ENCODE data around the gene LRRC43. TPM values are rescaled to one million over a fixed set of nuclear protein-coding genes. Genes with fewer than 3 reads are reported as not detected.

Gene LRRC43
- total RNA-seq, 1 donor from 2014 or later: not detected

DNA sequence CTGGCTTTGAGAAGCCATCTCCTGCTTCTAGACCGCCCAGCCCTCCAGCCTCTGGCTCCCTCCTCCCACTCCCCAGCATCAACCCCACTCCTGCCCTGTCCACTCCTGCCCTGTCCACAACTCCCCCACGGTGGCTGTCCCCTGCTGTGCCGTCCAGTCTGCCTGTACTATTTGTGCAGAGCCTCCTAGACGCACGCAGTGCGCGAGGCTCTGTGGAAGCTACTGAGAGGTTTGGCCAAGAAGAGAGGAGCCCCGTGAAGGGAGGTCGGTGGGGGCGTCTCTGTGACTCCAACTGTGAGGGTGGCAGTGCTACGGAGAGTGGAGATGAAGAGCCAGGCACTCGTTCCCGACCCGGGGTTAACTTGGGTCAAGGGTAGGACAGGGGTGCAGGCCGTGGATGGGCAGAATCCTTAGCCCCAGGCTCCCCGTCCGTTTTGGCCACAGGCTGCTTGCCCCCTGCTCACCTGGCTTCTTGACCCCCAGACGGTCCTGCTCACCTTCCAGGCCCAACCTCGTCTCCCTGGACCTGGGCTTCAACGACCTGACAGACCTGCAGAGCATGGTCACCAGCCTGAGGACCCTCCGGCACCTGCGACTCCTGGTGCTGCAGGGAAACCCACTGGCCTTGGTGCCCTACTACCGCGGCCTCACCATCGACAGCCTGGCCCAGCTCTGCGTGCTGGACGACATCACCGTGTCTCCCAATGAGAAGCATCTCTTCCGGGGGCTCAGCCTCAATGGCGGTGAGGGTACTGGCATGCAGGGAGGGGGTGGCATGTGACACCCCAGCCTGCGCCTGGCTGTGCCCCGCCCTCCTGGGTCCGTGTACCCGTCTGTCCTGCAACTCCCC, 6.9 kb downstream of the LRRC43 start:
- Histone ChIP-seq H3K4me1 (no peaks in the 10 kb centered on the region), H3K9me3 (no peaks in the 10 kb centered on the region), H3K27me3 (no peaks in the 10 kb centered on the region), H3K36me3 (no peaks in the 10 kb centered on the region), H3K27ac (no peak overlapping the region), H3K4me3 (no peak overlapping the region)
- intact Hi-C loops (cut with DNase I): no loop called here
- no peak for DNase-seq (ENCODE audit: low spot score in 2 of 2)
- TF ChIP-seq, protein P1, sequence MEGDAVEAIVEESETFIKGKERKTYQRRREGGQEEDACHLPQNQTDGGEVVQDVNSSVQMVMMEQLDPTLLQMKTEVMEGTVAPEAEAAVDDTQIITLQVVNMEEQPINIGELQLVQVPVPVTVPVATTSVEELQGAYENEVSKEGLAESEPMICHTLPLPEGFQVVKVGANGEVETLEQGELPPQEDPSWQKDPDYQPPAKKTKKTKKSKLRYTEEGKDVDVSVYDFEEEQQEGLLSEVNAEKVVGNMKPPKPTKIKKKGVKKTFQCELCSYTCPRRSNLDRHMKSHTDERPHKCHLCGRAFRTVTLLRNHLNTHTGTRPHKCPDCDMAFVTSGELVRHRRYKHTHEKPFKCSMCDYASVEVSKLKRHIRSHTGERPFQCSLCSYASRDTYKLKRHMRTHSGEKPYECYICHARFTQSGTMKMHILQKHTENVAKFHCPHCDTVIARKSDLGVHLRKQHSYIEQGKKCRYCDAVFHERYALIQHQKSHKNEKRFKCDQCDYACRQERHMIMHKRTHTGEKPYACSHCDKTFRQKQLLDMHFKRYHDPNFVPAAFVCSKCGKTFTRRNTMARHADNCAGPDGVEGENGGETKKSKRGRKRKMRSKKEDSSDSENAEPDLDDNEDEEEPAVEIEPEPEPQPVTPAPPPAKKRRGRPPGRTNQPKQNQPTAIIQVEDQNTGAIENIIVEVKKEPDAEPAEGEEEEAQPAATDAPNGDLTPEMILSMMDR (IDR thresholded peaks at IDR 0.05): no peak

DNA sequence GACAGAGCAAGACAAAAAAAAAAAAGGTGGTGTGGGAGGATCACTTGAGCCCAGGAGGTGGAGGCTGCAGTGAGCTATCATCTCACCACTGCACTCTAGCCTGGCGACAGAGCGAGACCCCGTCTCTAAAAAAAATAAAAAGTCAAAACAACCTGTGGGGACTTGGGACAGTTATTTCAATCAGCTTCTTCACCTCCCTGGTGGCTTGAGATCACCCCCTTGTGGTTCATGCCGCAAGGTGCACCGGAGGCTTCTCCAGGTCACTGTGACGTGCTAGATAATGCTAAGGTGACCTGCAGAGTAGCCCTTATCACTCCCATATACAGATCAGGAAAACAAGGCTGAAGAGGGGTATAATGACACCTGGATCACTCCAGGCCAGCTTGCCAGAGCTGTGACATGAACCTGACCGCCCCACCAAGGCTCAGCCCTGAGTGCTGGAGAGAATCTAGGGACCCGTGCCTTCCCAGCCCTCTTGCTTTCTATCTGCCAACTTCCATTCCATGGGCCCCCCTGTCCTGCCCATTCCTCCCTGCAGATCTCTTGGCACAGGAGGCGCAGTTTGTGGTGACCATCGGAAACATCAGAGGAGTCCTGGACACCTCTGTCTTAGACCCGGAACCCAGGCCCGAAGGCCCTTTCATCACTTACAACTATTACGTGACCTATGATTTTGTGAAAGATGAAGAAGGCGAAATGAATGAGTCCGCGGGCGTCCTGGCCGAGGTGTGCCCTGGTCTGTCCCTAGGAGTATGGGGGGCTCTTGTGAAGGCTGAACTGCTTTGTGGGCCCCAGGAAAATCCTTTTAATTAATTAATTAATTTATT, 8.1 kb downstream of the LRRC43 start:
- no peak for DNase-seq (ENCODE audit: low spot score in 2 of 2)

DNA sequence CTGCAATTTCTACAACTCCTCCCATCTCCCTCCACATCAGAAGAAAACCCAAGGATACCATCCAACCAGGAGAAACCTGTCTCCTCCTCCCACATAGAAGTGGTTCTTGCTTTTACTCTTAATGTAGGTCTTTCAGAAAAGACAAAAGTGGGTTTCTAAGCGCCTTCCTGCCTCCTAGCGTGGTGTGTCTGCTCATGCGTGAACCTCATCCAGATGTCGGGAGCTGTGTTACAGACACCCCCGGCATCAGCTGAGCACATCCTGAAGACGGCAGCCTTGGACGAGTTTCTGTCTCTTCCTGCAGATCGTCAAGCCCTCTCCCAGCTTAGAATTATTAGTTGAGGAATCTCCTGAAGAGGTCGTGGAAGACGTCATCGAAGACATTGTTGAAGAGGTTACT, 9.5 kb downstream of the LRRC43 start:
- H3K27ac ChIP-seq: no peak overlapping the region
- DNase-seq (ENCODE audit: low spot score in 2 of 2): no peak
- H3K36me3 ChIP-seq: no peaks in the 10 kb centered on the region
- H3K9me3 ChIP-seq: no peaks in the 10 kb centered on the region
- H3K4me1 ChIP-seq: no peaks in the 10 kb centered on the region
- H3K27me3 ChIP-seq: no peaks in the 10 kb centered on the region
- intact Hi-C loops (cut with DNase I): no loop called here
- H3K4me3 ChIP-seq: no peak overlapping the region
- TF ChIP-seq, protein P1 (IDR thresholded peaks at IDR 0.05): no peak

More for the DNA sequence above, 8.1 kb downstream of the LRRC43 start:
- no peaks in the 10 kb centered on the region for H3K4me1 ChIP-seq
- no peaks in the 10 kb centered on the region for H3K36me3 ChIP-seq
- H3K9me3 ChIP-seq: no peaks in the 10 kb centered on the region
- no peak overlapping the region for H3K27ac ChIP-seq
- no peaks in the 10 kb centered on the region for H3K27me3 ChIP-seq
- intact Hi-C loops (cut with DNase I): no loop called here
- TF ChIP-seq, protein P1 (IDR thresholded peaks at IDR 0.05): peak; percentile 18 to 40 (median 31)
- no peak overlapping the region for H3K4me3 ChIP-seq

DNA sequence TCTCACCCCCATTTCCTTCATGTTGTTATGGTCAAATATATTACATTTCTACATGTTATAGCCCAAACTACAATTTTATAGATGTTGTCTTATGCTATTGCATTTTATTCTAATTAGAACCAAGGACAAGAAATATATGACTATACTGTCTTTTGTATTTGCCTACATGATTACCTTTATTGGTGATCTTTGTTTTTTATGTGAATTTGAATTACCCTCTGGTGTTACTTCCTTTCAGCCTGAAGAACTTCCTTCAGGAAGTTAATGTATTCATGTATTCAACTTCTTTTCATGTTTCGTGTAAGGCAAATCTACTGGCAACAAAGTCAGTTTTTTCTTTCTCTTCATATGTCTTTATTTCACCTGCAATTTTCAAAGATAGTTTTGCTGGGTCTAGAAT, 11.9 kb downstream of the LRRC43 start:
- Histone ChIP-seq H3K4me3 (no peak overlapping the region), H3K27ac (no peak overlapping the region), H3K9me3 (no peaks in the 10 kb centered on the region), H3K36me3 (no peaks in the 10 kb centered on the region), H3K4me1 (no peaks in the 10 kb centered on the region), H3K27me3 (no peaks in the 10 kb centered on the region)
- no peak for DNase-seq (ENCODE audit: low spot score in 2 of 2)
- intact Hi-C loops (cut with DNase I): no loop called here
- TF ChIP-seq, protein P1 (IDR thresholded peaks at IDR 0.05): no peak

DNA sequence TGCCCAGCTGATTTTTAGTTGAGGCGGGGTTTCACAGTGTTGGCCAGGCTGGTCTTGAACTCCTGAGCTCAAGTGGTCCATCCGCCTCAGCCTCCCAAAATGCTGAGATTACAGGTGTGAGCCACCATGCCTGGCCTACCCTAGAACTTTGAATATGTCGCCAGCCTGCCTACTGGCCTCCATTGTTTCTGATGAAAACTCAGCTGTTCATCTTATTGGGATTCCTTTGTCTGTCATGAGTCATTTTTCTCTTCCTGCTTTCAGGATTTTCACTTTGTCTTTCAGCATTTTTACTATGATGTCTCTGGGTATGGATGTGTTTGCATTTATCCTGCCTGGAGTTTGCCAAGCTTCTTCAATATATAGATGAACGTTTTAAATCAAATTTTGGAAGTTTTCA, 12.5 kb downstream of the LRRC43 start:
- DNase-seq (ENCODE audit: low spot score in 2 of 2): no peak
- no peaks in the 10 kb centered on the region for H3K4me1 ChIP-seq
- H3K27ac ChIP-seq: no peak overlapping the region
- H3K4me3 ChIP-seq: no peak overlapping the region
- intact Hi-C loops (cut with DNase I): no loop called here
- H3K36me3 ChIP-seq: no peaks in the 10 kb centered on the region
- no peaks in the 10 kb centered on the region for H3K9me3 ChIP-seq
- H3K27me3 ChIP-seq: no peaks in the 10 kb centered on the region
- TF ChIP-seq, protein P1 (IDR thresholded peaks at IDR 0.05): no peak

Data from ascending aorta (tissue), 2 donors.